SK-N-SH (cell line): Measurements from ENCODE around the gene RIN2. TPM values are rescaled to one million over a fixed set of nuclear protein-coding genes. Genes with fewer than 3 reads are reported as not detected.

Source experiments
- CTCF ChIA-PET: fragments of 300-600, 350-600 bp; formaldehyde crosslinking; extraction: SDS; loops from one replicate; lab custom pipeline; 2021; lab: Yijun Ruan, JAX
- POLR2A ChIA-PET: fragments of 350-600 bp; sonication (Branson Sonifier 250); formaldehyde crosslinking; extraction: SDS; loops from one replicate; lab custom pipeline; 2020; ENCODE audit warnings: antibody characterized with exemption, inconsistent platforms; lab: Yijun Ruan, JAX
- DNase-seq: peaks from one replicate; pipeline ENCODE4 v3.0.0; 2012
- H2AFZ ChIP-seq: fragments of 200-600 bp; sonication (generic); 2 replicates; pipeline ENCODE4 v1.8.1; 2016; ENCODE audit warnings: antibody characterized with exemption, mild to moderate bottlenecking, low read depth
- H3F3A ChIP-seq: fragments of 200-600 bp; sonication (generic); replicated peaks from 2 replicates; pipeline ENCODE3; 2016; ENCODE audit warnings: antibody characterized with exemption, mild to moderate bottlenecking; ENCODE audit not compliant: insufficient read depth
- H3K27ac ChIP-seq, 2 experiments: fragments of 200-500 bp in 1 of 2; fragments of 200-600 bp in 1 of 2; sonication (Bioruptor generic) in 1 of 2; sonication (generic), shearing (Covaris generic) in 1 of 2; 2 replicates each; pipeline versions ENCODE4 v1.5.1 to v1.6.1; 2014 to 2016; ENCODE audit warnings: low read depth in 2 of 2, inconsistent platforms in 1 of 2, low read length in 1 of 2, mild to moderate bottlenecking in 1 of 2, mixed read lengths in 1 of 2
- H3K27me3 ChIP-seq: fragments of 200-600 bp; sonication (generic), shearing (Covaris generic); 2 replicates; pipeline ENCODE4 v1.6.1; 2016; ENCODE audit warnings: mixed run types; ENCODE audit not compliant: insufficient read depth
- H3K36me3 ChIP-seq, 2 experiments: fragments of 200-500 bp in 1 of 2; fragments of 200-600 bp in 1 of 2; sonication (Bioruptor generic) in 1 of 2; sonication (generic) in 1 of 2; replicated peaks in 1 of 2; 2 replicates each; pipeline versions ENCODE3 to v1.5.1; 2014 to 2016; ENCODE audit warnings: low read length in 1 of 2, mild to moderate bottlenecking in 1 of 2; ENCODE audit not compliant: insufficient read depth in 2 of 2, control insufficient read depth in 1 of 2
- H3K4me1 ChIP-seq, 2 experiments: fragments of 200-500 bp in 1 of 2; fragments of 200-600 bp in 1 of 2; sonication (Bioruptor generic) in 1 of 2; sonication (generic), shearing (Covaris generic) in 1 of 2; 2 replicates each; pipeline versions ENCODE4 v1.5.1 to v1.6.1; 2014 to 2016; ENCODE audit warnings: low read depth in 1 of 2, low read length in 1 of 2, mixed run types in 1 of 2; ENCODE audit not compliant: insufficient read depth in 2 of 2, control insufficient read depth in 1 of 2
- H3K4me2 ChIP-seq: fragments of 200-600 bp; sonication (generic), shearing (Covaris generic); 2 replicates; pipeline ENCODE4 v1.6.1; 2017; ENCODE audit warnings: mixed run types
- H3K4me3 ChIP-seq, 2 experiments: fragments of 200-500 bp in 1 of 2; fragments of 200-600 bp in 1 of 2; sonication (Bioruptor generic) in 1 of 2; sonication (generic), shearing (Covaris generic) in 1 of 2; 2 replicates each; pipeline versions ENCODE4 v1.5.1 to v1.8.1; 2014 to 2016; ENCODE audit warnings: low read depth in 2 of 2, inconsistent platforms in 1 of 2, low read length in 1 of 2, mild to moderate bottlenecking in 1 of 2, mixed read lengths in 1 of 2, moderate library complexity in 1 of 2
- H3K79me2 ChIP-seq: fragments of 200-600 bp; sonication (generic); 2 replicates; pipeline ENCODE4 v1.8.1; 2017; ENCODE audit warnings: mild to moderate bottlenecking; ENCODE audit not compliant: insufficient read depth
- H3K9ac ChIP-seq: fragments of 200-600 bp; sonication (generic); 2 replicates; pipeline ENCODE4 v1.6.1; 2017; ENCODE audit warnings: mixed run types
- H3K9me2 ChIP-seq: fragments of 200-600 bp; sonication (generic); 2 replicates; pipeline ENCODE4 v1.6.1; 2017; ENCODE audit warnings: mixed run types
- H3K9me3 ChIP-seq: fragments of 200-600 bp; sonication (generic); 2 replicates; pipeline ENCODE4 v1.6.1; 2017; ENCODE audit warnings: mixed run types, mild to moderate bottlenecking, moderate library complexity
- H4K20me1 ChIP-seq: fragments of 200-600 bp; sonication (generic); 2 replicates; pipeline ENCODE4 v1.6.1; 2017; ENCODE audit warnings: mild to moderate bottlenecking, mixed run types; ENCODE audit not compliant: insufficient read depth
- ELF1 ChIP-seq: IDR thresholded peaks from 2 replicates; pipeline ENCODE4 v1.4.0; 2012
- EP300 ChIP-seq, 2 experiments: IDR thresholded peaks; 2 replicates each; pipeline versions ENCODE4 v1.4.0 to v1.6.1; 2012; ENCODE audit warnings: borderline replicate concordance in 1 of 2, low read depth in 1 of 2, low read length in 1 of 2
- GABPA ChIP-seq: IDR thresholded peaks from 2 replicates; pipeline ENCODE4 v1.4.0; 2012; ENCODE audit warnings: low read depth, mild to moderate bottlenecking
- GATA2 ChIP-seq: sonication (generic); formaldehyde crosslinking; IDR thresholded peaks from 2 replicates; pipeline ENCODE4 v1.5.0; 2020; ENCODE audit warnings: mild to moderate bottlenecking, missing genetic modification reagents
- IRF3 ChIP-seq: fragments of 150-350 bp; IDR thresholded peaks from 2 replicates; pipeline ENCODE4 v1.6.1; 2016; ENCODE audit warnings: mild to moderate bottlenecking, low read depth, low read length
- JUND ChIP-seq: IDR thresholded peaks from 2 replicates; pipeline ENCODE4 v1.4.0; 2012
- MAX ChIP-seq: IDR thresholded peaks from 2 replicates; pipeline ENCODE4 v1.4.0; 2012; ENCODE audit warnings: low read depth
- NFIC ChIP-seq: IDR thresholded peaks from 2 replicates; pipeline ENCODE4 v1.4.0; 2012; ENCODE audit warnings: borderline replicate concordance
- NRF1 ChIP-seq: IDR thresholded peaks from 2 replicates; pipeline ENCODE4 v1.6.1; 2012; ENCODE audit warnings: low read depth, mild to moderate bottlenecking, low read length
- POLR2AphosphoS5 ChIP-seq: IDR thresholded peaks from 2 replicates; pipeline ENCODE4 v1.6.1; 2012; ENCODE audit warnings: low read depth, low read length
- RAD21 ChIP-seq: IDR thresholded peaks from 2 replicates; pipeline ENCODE4 v1.6.1; 2012; ENCODE audit warnings: mild to moderate bottlenecking, low read length
- REST ChIP-seq: IDR thresholded peaks from 2 replicates; pipeline ENCODE4 v1.6.1; 2012; ENCODE audit warnings: mild to moderate bottlenecking, low read depth, low read length, moderate library complexity
- RXRA ChIP-seq: IDR thresholded peaks from 2 replicates; pipeline ENCODE4 v1.4.0; 2012; ENCODE audit warnings: low read depth, mild to moderate bottlenecking, borderline replicate concordance
- SIN3A ChIP-seq: IDR thresholded peaks from 2 replicates; pipeline ENCODE4 v1.6.1; 2012; ENCODE audit warnings: low read depth, mild to moderate bottlenecking, low read length, moderate library complexity, borderline replicate concordance
- SMC3 ChIP-seq: IDR thresholded peaks from 2 replicates; pipeline ENCODE4 v1.6.1; 2012; ENCODE audit warnings: low read depth, low read length, improper control_type of control experiment
- TAF1 ChIP-seq: IDR thresholded peaks from 2 replicates; pipeline ENCODE4 v1.6.1; 2012; ENCODE audit warnings: low read depth, mild to moderate bottlenecking, low read length, moderate library complexity, borderline replicate concordance
- USF1 ChIP-seq: IDR thresholded peaks from 2 replicates; pipeline ENCODE4 v1.4.0; 2012; ENCODE audit warnings: low read depth, borderline replicate concordance
- USF2 ChIP-seq: fragments of 150-350 bp; IDR thresholded peaks from 2 replicates; pipeline ENCODE4 v1.6.1; 2017; ENCODE audit warnings: antibody characterized with exemption, low read length, low read depth, borderline replicate concordance
- YY1 ChIP-seq: IDR thresholded peaks from 2 replicates; pipeline ENCODE4 v1.4.0; 2012; ENCODE audit warnings: low read depth, mild to moderate bottlenecking
- WGBS: methylation state at CpG from one replicate; pipeline ENCODE4 v1.1.6; 2017; ENCODE audit warnings: low lambda C conversion rate; 5-methylcytosine and 5-hydroxymethylcytosine counted together
- polyA plus RNA-seq, 3 experiments: library from polyadenylated mRNA; depleted of rRNA; stranded (reverse); fragments of >200 nt; gene quantifications; 2 replicates each; pipeline ENCODE4 v1.2.3, GENCODE V29; 2012

The RIN2 gene
- polyA plus RNA-seq, 1 of the 3 experiments (the other 2 are of a cell fraction): 6.8 TPM

- TF ChIP-seq REST (no peak), USF1 (no peak)
These were observed 14.4 kb upstream of the RIN2 start (continued) for GRCh38 chr20:19743640-19743995.

GRCh38 chr20:19745106-19745505 is 13.0 kb upstream of the RIN2 start:
- Histone ChIP-seq H3K4me3 (no peak overlapping the region), H3K27me3 (no peaks in the 10 kb centered on the region), H3K79me2 (no peaks in the 10 kb centered on the region), H3K4me1 (no peaks in the 10 kb centered on the region), H3K9ac (no peak overlapping the region), H3F3A (no peaks in the 10 kb centered on the region), H3K9me2 (no peaks in the 10 kb centered on the region), H3K9me3 (no peaks in the 10 kb centered on the region), H3K27ac (no peak overlapping the region), H4K20me1 (no peaks in the 10 kb centered on the region), H3K36me3 (no peaks in the 10 kb centered on the region)
- WGBS: 48% methylated on average over 3 of the region's 3 CpGs
- ChIA-PET CTCF (no interaction called here), POLR2A (no interaction called here)
- no peak for TF ChIP-seq RAD21
- no peak for TF ChIP-seq SIN3A
- no peak for TF ChIP-seq SMC3
- no peak for TF ChIP-seq USF2
- TF ChIP-seq EP300 (IDR thresholded peaks at IDR 0.05; ENCODE audit: borderline replicate concordance in 1 of 2, low read depth in 1 of 2, low read length in 1 of 2): no peak
- no peak for TF ChIP-seq IRF3
- TF ChIP-seq YY1: no peak
- TF ChIP-seq NRF1: no peak
- TF ChIP-seq GABPA: no peak
- no peak for TF ChIP-seq TAF1
- TF ChIP-seq POLR2AphosphoS5: no peak
- TF ChIP-seq RXRA: no peak
- no peak for TF ChIP-seq NFIC
- TF ChIP-seq JUND: no peak
- TF ChIP-seq MAX: no peak
- TF ChIP-seq ELF1: no peak
- no peak for TF ChIP-seq GATA2 (CRISPR knock-in tag)
- TF ChIP-seq, all 33 proteins: peak for 0
- DNase-seq: no peak
- H2AFZ ChIP-seq: no peak overlapping the region
- no peak overlapping the region for H3K4me2 ChIP-seq
